HCT116 (cell line): ENCODE measurements around the gene MGAT4C. TPM values are rescaled to one million over a fixed set of nuclear protein-coding genes. Genes with fewer than 3 reads are reported as not detected.

Experiments used
- ATAC-seq: fragments of 200-7000 bp; cut with Tn5 transposase; 2 replicates; pipeline ENCODE4 v1.9.1; 2020; ENCODE audit warnings: mild to moderate bottlenecking, moderate library complexity
- BruUV-seq: library from RNA; stranded (reverse); fragments of 400-500 nt; replicated peaks from 2 replicates; lab custom pipeline; 2021; lab: Mats Ljungman, UMichigan
- CTCF ChIA-PET: fragments of 300-600 bp; sonication (Branson Sonifier 250); formaldehyde crosslinking; loops from one replicate; lab custom pipeline; 2021; ENCODE audit warnings: antibody characterized with exemption; lab: Charles Lee
- POLR2A ChIA-PET: fragments of 300-600, 350-600 bp; sonication (Branson Sonifier 250); formaldehyde crosslinking; loops from one replicate; lab custom pipeline; 2021; ENCODE audit warnings: antibody characterized with exemption; lab: Charles Lee
- RAD21 ChIA-PET, 2 experiments: fragments of 300-600 bp; sonication (Branson Sonifier 250); formaldehyde crosslinking; loops; one replicate each; lab custom pipeline; 2023; ENCODE audit warnings: low total read pairs in 2 of 2; ENCODE audit not compliant: uncharacterized antibody in 2 of 2, unreplicated experiment in 2 of 2, low non-redundant PET in 1 of 2; lab: Charles Lee
- DNase-seq: peaks from one replicate; pipeline ENCODE4 v3.0.0-alpha.2; 2010; ENCODE audit warnings: low read depth, low spot score
- H2AFZ ChIP-seq: fragments of 200-600 bp; shearing (Covaris generic), sonication (generic); 2 replicates; pipeline ENCODE4 v1.6.1; 2017; ENCODE audit warnings: low read depth, mixed run types, mixed read lengths, antibody characterized with exemption, low read length; ENCODE audit not compliant: poor library complexity, severe bottlenecking
- H3K27ac ChIP-seq: 2 replicates; pipeline ENCODE4 v1.5.1; 2012; ENCODE audit warnings: low read depth, low read length
- H3K27me3 ChIP-seq: fragments of 200-600 bp; sonication (generic); 2 replicates; pipeline ENCODE4 v1.6.1; 2016; ENCODE audit warnings: mixed run types, low read length, mixed read lengths; ENCODE audit not compliant: insufficient read depth
- H3K36me3 ChIP-seq, 2 experiments: fragments of 200-500 bp in 1 of 2; fragments of 200-600 bp in 1 of 2; sonication (Bioruptor generic) in 1 of 2; sonication (generic) in 1 of 2; 2 replicates each; pipeline versions ENCODE4 v1.5.1 to v1.6.1; 2014 to 2016; ENCODE audit warnings: low read length in 2 of 2, inconsistent platforms in 1 of 2, mixed read lengths in 1 of 2, mixed run types in 1 of 2; ENCODE audit not compliant: insufficient read depth in 2 of 2, control insufficient read depth in 1 of 2
- H3K4me1 ChIP-seq, 2 experiments: fragments of 200-600 bp in 1 of 2; sonication (generic) in 1 of 2; 2 replicates each; pipeline versions ENCODE4 v1.5.1 to v1.6.1; 2012 to 2017; ENCODE audit warnings: low read length in 2 of 2, inconsistent platforms in 1 of 2, mild to moderate bottlenecking in 1 of 2, mixed read lengths in 1 of 2, mixed run types in 1 of 2, moderate library complexity in 1 of 2; ENCODE audit not compliant: insufficient read depth in 2 of 2, control insufficient read depth in 1 of 2
- H3K4me2 ChIP-seq: fragments of 200-600 bp; sonication (generic); 2 replicates; pipeline ENCODE4 v1.6.1; 2017; ENCODE audit warnings: mixed run types, low read length, mixed read lengths
- H3K4me3 ChIP-seq, 2 experiments: fragments of 200-600 bp in 1 of 2; sonication (generic) in 1 of 2; replicated peaks in 1 of 2; 2 replicates each; pipeline ENCODE4 v1.5.1; 2011 to 2016; ENCODE audit warnings: low read length in 2 of 2, control low read depth in 1 of 2, low read depth in 1 of 2, mild to moderate bottlenecking in 1 of 2, mixed read lengths in 1 of 2, mixed run types in 1 of 2
- H3K79me2 ChIP-seq: fragments of 200-600 bp; sonication (generic); 2 replicates; pipeline ENCODE4 v1.6.1; 2017; ENCODE audit warnings: mild to moderate bottlenecking, mixed run types, low read length, moderate library complexity, mixed read lengths; ENCODE audit not compliant: insufficient read depth
- H3K9ac ChIP-seq: fragments of 200-600 bp; sonication (generic); 2 replicates; pipeline ENCODE4 v1.6.1; 2016; ENCODE audit warnings: low read length, mixed read lengths
- H3K9me2 ChIP-seq: fragments of 200-600 bp; sonication (generic), shearing (Covaris generic); 2 replicates; pipeline ENCODE4 v1.6.1; 2017; ENCODE audit warnings: mixed run types, mild to moderate bottlenecking, moderate library complexity; ENCODE audit not compliant: insufficient read depth
- H3K9me3 ChIP-seq, 2 experiments: fragments of 200-500 bp in 1 of 2; fragments of 200-600 bp in 1 of 2; sonication (Bioruptor generic) in 1 of 2; sonication (generic) in 1 of 2; 2 replicates each; pipeline ENCODE4 v1.6.1; 2014 to 2017; ENCODE audit warnings: low read length in 2 of 2, mixed read lengths in 2 of 2, inconsistent platforms in 1 of 2, low read depth in 1 of 2, mild to moderate bottlenecking in 1 of 2, mixed run types in 1 of 2, moderate library complexity in 1 of 2; ENCODE audit not compliant: control insufficient read depth in 1 of 2, insufficient read depth in 1 of 2
- H4K20me1 ChIP-seq: fragments of 200-600 bp; sonication (generic), shearing (Covaris generic); 2 replicates; pipeline ENCODE4 v1.6.1; 2017; ENCODE audit warnings: mixed run types, mild to moderate bottlenecking, moderate library complexity; ENCODE audit not compliant: insufficient read depth
- EGR1 ChIP-seq: IDR thresholded peaks from 2 replicates; pipeline ENCODE4 v1.6.1; 2012; ENCODE audit warnings: low read depth
- ELF1 ChIP-seq: IDR thresholded peaks from 2 replicates; pipeline ENCODE4 v1.6.1; 2012; ENCODE audit warnings: low read depth, borderline replicate concordance
- EZH2 ChIP-seq: fragments of 200-600 bp; sonication (generic); IDR thresholded peaks from 2 replicates; pipeline ENCODE4 v1.6.1; 2017; ENCODE audit warnings: antibody characterized with exemption, mixed run types
- SP1 ChIP-seq: IDR thresholded peaks from 2 replicates; pipeline ENCODE4 v1.6.1; 2012; ENCODE audit warnings: low read depth
- intact Hi-C: fragments of 100-400 bp; cut with micrococcal nuclease; formaldehyde crosslinking; loops from 2 replicates; pipeline ENCODE4 v1.10.0; 2022
- total RNA-seq: library from RNA; stranded (reverse); gene quantifications from one replicate; pipeline ENCODE4 v1.2.1, GENCODE V29; 2021; ENCODE audit not compliant: unreplicated experiment
- TF ChIP-seq, protein P1 (sequence below): IDR thresholded peaks from 2 replicates; pipeline ENCODE4 v1.6.1; 2012; ENCODE audit warnings: low read depth

Gene MGAT4C
- total RNA-seq, 1 experiment from 2014 or later, result not detected

DNA sequence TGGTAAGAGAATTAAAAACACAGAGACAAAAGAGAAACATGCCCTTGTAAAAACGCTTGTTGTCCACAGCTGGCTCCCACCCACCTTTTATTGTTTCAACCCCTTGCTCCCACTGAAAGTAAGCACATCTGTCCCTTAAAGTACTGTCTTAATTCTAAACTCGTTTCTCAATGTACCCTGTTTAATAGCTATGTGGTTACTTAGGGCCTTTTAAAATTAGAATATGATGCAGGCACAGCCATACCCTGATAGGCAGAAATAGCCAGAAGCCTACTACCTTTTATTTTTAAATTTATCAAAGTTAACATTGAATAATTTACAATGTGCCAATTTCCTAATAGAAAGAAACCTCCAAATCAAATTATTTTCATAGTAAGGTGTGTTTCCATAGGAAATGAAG, 4.0 kb upstream of the MGAT4C start:
- Histone ChIP-seq H3K36me3 (no peaks in the 10 kb centered on the region), H3K4me2 (no peak overlapping the region), H3K79me2 (no peaks in the 10 kb centered on the region), H3K9me3 (no peaks in the 10 kb centered on the region), H3K9ac (no peak overlapping the region), H2AFZ (no peak overlapping the region), H3K4me1 (no peaks in the 10 kb centered on the region), H4K20me1 (no peaks in the 10 kb centered on the region), H3K4me3 (no peak overlapping the region), H3K27me3 (no peaks in the 10 kb centered on the region), H3K27ac (no peak overlapping the region), H3K9me2 (no peaks in the 10 kb centered on the region; the same call in 1 of the 2 replicates)
- CTCF ChIA-PET, result interaction anchor here (1.3 kb wide), 1 partner anchor 654 kb away, joined by 3 read pairs; no protein-coding TSS in a partner anchor
- ATAC-seq (no peak), DNase-seq (no peak)
- BruUV-seq, result no TSS peak
- intact Hi-C loops, result loop anchor here (10.0 kb wide), 2 partner anchors 475 to 1595 kb away; no protein-coding TSS in a partner anchor
- RAD21 ChIA-PET, result no interaction called here
- TF ChIP-seq, protein P1, sequence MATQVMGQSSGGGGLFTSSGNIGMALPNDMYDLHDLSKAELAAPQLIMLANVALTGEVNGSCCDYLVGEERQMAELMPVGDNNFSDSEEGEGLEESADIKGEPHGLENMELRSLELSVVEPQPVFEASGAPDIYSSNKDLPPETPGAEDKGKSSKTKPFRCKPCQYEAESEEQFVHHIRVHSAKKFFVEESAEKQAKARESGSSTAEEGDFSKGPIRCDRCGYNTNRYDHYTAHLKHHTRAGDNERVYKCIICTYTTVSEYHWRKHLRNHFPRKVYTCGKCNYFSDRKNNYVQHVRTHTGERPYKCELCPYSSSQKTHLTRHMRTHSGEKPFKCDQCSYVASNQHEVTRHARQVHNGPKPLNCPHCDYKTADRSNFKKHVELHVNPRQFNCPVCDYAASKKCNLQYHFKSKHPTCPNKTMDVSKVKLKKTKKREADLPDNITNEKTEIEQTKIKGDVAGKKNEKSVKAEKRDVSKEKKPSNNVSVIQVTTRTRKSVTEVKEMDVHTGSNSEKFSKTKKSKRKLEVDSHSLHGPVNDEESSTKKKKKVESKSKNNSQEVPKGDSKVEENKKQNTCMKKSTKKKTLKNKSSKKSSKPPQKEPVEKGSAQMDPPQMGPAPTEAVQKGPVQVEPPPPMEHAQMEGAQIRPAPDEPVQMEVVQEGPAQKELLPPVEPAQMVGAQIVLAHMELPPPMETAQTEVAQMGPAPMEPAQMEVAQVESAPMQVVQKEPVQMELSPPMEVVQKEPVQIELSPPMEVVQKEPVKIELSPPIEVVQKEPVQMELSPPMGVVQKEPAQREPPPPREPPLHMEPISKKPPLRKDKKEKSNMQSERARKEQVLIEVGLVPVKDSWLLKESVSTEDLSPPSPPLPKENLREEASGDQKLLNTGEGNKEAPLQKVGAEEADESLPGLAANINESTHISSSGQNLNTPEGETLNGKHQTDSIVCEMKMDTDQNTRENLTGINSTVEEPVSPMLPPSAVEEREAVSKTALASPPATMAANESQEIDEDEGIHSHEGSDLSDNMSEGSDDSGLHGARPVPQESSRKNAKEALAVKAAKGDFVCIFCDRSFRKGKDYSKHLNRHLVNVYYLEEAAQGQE, result no peak
- no peak for TF ChIP-seq EGR1
- no peak for TF ChIP-seq EZH2
- POLR2A ChIA-PET, result no interaction called here

DNA sequence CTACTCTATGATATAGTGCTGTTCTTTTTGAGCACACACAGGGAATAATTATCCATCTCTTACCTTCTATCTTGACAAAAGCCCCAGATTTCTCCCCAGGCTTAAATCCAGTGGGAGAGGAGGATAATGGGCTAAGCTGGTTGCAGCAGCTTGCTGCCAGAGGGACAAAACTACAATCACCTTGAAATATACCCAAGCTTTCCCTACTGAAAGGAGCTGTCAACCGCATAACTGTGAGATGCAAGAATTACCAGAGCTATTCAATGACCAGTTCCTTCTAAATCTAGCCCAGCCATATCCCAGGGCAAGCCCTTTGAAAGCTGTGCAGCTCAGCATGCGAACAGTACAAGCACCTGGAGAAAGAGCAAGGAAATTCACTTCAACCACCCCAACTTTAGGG, 943 bp upstream of the MGAT4C start:
- Histone ChIP-seq H3K36me3 (no peaks in the 10 kb centered on the region), H3K9me3 (no peaks in the 10 kb centered on the region), H3K4me2 (no peak overlapping the region), H3K4me3 (no peak overlapping the region), H3K79me2 (no peaks in the 10 kb centered on the region), H3K27me3 (no peaks in the 10 kb centered on the region), H3K9ac (no peak overlapping the region), H3K27ac (no peak overlapping the region), H3K9me2 (no peaks in the 10 kb centered on the region), H2AFZ (no peak overlapping the region), H3K4me1 (no peaks in the 10 kb centered on the region), H4K20me1 (no peaks in the 10 kb centered on the region)
- no peak for ATAC-seq
- CTCF ChIA-PET, result no interaction called here
- TF ChIP-seq ELF1 (no peak), SP1 (no peak)
- no peak for DNase-seq
- RAD21 ChIA-PET, result no interaction called here
- BruUV-seq, result no TSS peak
- POLR2A ChIA-PET, result no interaction called here
- intact Hi-C loops, result no loop called here
